ENCODE data around the gene DNAH6. TPM values are rescaled to one million over a fixed set of nuclear protein-coding genes. Genes with fewer than 3 reads are reported as not detected.

Gene DNAH6
- total RNA-seq, 6 donors from 2014 or later, result 0.37 to 25.0 (median 4.2) TPM

DNA sequence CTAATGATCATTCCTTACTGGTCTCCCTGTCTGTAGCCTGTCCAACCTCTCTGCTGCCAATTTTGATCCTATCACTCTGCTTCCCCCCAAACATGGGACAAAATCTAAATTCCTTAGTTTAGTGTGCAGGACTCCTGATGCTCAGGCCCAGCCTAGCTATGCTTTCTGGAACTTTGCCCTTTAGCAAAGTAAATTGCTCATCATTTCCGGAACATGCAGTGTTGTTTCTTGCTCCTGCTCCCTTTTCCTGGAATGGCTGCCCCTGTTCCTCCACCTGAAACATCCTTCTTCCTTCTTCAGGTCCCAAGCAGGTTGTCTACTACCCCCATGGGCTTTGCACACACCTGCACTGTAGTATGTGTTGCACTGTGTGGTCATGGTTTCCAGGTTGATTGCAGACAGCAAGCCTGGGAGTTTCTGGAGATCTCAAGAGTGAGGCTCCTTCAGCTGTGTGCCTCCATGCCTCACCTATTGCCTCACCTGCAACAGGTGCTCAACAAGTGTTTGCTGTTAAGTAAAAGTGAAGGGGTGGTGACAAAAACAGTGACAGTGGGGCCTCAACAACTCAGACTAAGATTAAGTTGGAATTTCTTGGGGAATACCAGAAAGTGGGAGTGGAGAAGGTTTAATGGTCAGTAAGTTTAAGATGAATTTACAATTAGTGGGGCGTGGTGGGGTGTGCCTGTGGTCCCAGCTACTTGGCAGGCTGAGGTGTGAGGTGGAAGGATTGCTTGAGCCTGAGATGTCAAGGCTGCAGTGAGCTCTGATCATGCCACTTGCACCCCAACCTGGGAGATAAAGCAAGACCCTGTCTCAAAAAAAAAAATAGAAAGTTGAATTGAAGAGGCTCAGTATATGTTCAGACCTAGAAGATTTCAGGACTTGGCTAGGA, 120.0 kb downstream of the DNAH6 start:
- Histone ChIP-seq H3K9me3 (no peaks in the 10 kb centered on the region), H3K36me3 (no peaks in the 10 kb centered on the region), H3K4me3 (no peak overlapping the region), H3K27ac (no peak overlapping the region), H3K4me1 (no peaks in the 10 kb centered on the region), H3K27me3 (no peaks in the 10 kb centered on the region)
- ATAC-seq (ENCODE audit: low FRiP score in 2 of 2) (peak in 1 of 2 donors; percentile 70), DNase-seq (peak in 1 of 2 donors; percentile 44)
- TF ChIP-seq CTCF (IDR thresholded peaks at IDR 0.05) (no peak), POLR2A (IDR thresholded peaks at IDR 0.05) (no peak), POLR2AphosphoS5 (IDR thresholded peaks at IDR 0.05) (no peak), EP300 (IDR thresholded peaks at IDR 0.05) (no peak)
- 77 to 81% methylated on average over 2 of the region's 2 CpGs for WGBS, 2 donors

GRCh38 chr2:84639751-84640150, 123.5 kb downstream of the DNAH6 start:
- no peaks in the 10 kb centered on the region for H3K9me3 ChIP-seq
- no peak for ATAC-seq (ENCODE audit: low FRiP score in 2 of 2)
- no peak overlapping the region for H3K4me3 ChIP-seq
- H3K27ac ChIP-seq, result no peak overlapping the region
- H3K36me3 ChIP-seq, result no peaks in the 10 kb centered on the region
- H3K27me3 ChIP-seq, result no peaks in the 10 kb centered on the region
- TF ChIP-seq EP300 (IDR thresholded peaks at IDR 0.05) (no peak), CTCF (IDR thresholded peaks at IDR 0.05) (no peak)
- H3K4me1 ChIP-seq, result no peaks in the 10 kb centered on the region
- 74 to 78% methylated on average over 5 of the region's 5 CpGs for WGBS, 2 donors
- no peak for DNase-seq

DNA sequence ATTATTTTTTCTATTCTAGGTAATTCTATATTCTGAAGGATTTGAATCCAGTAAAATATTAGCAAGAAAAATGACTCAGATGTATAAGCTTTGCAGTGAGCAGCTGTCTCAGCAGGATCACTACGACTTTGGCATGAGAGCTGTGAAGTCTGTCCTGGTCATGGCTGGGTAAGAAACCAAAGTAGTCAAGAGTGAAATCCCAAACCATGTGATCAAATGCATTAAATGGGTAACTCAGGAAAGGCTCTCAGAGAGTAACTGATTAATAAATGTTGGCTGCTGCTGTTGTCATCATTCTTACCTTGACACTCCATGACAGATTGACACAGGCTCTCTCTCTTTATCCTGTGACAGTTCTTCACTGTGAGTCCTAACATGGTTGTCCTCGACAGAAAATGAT, 124.1 kb downstream of the DNAH6 start:
- H3K9me3 ChIP-seq, result no peaks in the 10 kb centered on the region

DNA sequence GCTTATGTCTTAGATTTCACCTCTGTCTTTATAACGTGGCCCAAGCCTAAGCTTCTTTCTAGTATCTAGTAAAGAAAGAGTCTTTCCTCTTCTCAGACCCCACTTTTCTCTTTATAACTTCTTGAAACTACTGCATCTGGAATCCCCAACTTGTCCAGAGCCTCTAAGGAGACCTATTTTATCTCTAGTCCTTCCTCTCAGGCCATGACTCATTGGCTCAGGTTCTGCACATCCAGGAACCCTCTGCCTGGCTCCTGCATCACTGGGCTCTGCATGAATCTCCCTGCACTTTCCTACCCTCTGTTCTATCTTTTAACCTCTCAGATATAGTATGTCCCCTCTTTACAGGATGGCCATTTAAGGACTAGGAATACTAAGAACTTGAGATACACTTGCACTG, 124.7 kb downstream of the DNAH6 start:
- no peaks in the 10 kb centered on the region for H3K9me3 ChIP-seq
- no peaks in the 10 kb centered on the region for H3K27me3 ChIP-seq
- no peaks in the 10 kb centered on the region for H3K4me1 ChIP-seq
- WGBS, 2 donors, result 83 to 90% methylated on average over 1 of the region's 1 CpG
- no peak overlapping the region for H3K27ac ChIP-seq
- TF ChIP-seq CTCF (IDR thresholded peaks at IDR 0.05) (no peak), POLR2A (IDR thresholded peaks at IDR 0.05) (no peak), EP300 (IDR thresholded peaks at IDR 0.05) (no peak), POLR2AphosphoS5 (IDR thresholded peaks at IDR 0.05) (no peak)
- H3K36me3 ChIP-seq, result no peaks in the 10 kb centered on the region
- no peak for ATAC-seq (ENCODE audit: low FRiP score in 2 of 2)
- no peak overlapping the region for H3K4me3 ChIP-seq
- no peak for DNase-seq

More for the DNA sequence above, 124.1 kb downstream of the DNAH6 start:
- TF ChIP-seq CTCF (IDR thresholded peaks at IDR 0.05) (no peak), POLR2A (IDR thresholded peaks at IDR 0.05) (no peak), POLR2AphosphoS5 (IDR thresholded peaks at IDR 0.05) (no peak), EP300 (IDR thresholded peaks at IDR 0.05) (no peak)
- Histone ChIP-seq H3K4me1 (no peaks in the 10 kb centered on the region), H3K4me3 (no peak overlapping the region), H3K36me3 (no peaks in the 10 kb centered on the region), H3K27me3 (no peaks in the 10 kb centered on the region), H3K27ac (no peak overlapping the region)
- no peak for ATAC-seq (ENCODE audit: low FRiP score in 2 of 2)
- DNase-seq, result no peak
- 71 to 77% methylated on average over 2 of the region's 2 CpGs for WGBS, 2 donors

DNA sequence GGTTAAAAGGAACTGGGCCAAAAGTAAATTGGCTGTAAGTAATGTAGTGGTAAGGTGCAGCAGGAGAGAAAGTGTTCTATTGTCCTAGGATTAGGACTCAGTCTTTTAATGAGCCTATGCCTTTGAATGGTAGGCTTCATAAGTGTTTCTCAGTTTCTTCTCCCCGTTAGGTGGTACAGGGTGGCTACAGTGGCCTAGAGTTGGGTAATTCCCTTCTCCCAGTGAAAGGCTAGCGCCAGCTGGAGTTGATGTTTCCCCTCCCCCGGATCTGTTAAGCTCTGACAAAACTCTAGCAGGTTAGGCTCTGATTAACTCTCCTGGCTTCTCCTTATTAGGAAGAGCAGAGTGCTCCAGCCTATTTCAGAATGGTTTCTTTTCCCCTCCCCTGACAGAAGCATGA, 127.7 kb downstream of the DNAH6 start:
- no peak for DNase-seq
- no peak for ATAC-seq (ENCODE audit: low FRiP score in 2 of 2)
- Histone ChIP-seq H3K36me3 (no peaks in the 10 kb centered on the region), H3K9me3 (no peaks in the 10 kb centered on the region), H3K4me1 (no peaks in the 10 kb centered on the region), H3K27ac (no peak overlapping the region), H3K4me3 (no peak overlapping the region), H3K27me3 (no peaks in the 10 kb centered on the region)
- 83 to 84% methylated on average over 3 of the region's 3 CpGs for WGBS, 2 donors
- TF ChIP-seq POLR2AphosphoS5 (IDR thresholded peaks at IDR 0.05) (no peak), CTCF (IDR thresholded peaks at IDR 0.05) (no peak), POLR2A (IDR thresholded peaks at IDR 0.05) (no peak), EP300 (IDR thresholded peaks at IDR 0.05) (no peak)
